Measurements from ENCODE around the gene ZNF324. TPM values are rescaled to one million over a fixed set of nuclear protein-coding genes. Genes with fewer than 3 reads are reported as not detected.

ZNF324 gene
- total RNA-seq, 1 donor = 20.6 TPM

- Histone ChIP-seq H3K27ac (ENCODE audit: low read depth, low read length) (peak overlapping the region; percentile 81), H3K4me1 (ENCODE audit: insufficient read depth, low read length) (peaks cover 14% of the 10 kb centered on the region)
- no peak for DNase-seq (ENCODE audit: insufficient read length, low spot score, missing footprints)
Measured at GRCh38 chr19:58520257-58520599, 53.3 kb downstream of the ZNF324 start.

GRCh38 chr19:58521651-58522050 lies 54.8 kb downstream of the ZNF324 start:
- H2AFZ ChIP-seq (ENCODE audit: low read length) = no peak overlapping the region
- no peaks in the 10 kb centered on the region for H3K27me3 ChIP-seq (ENCODE audit: insufficient read depth, low read length)
- H4K20me1 ChIP-seq (ENCODE audit: insufficient read depth, low read length) = peaks cover 9% of the 10 kb centered on the region
- H3K27ac ChIP-seq (ENCODE audit: low read depth, low read length) = no peak overlapping the region
- H3K4me2 ChIP-seq (ENCODE audit: insufficient read depth, low read length) = no peak overlapping the region
- H3K4me3 ChIP-seq (ENCODE audit: insufficient read depth, low read length) = no peak overlapping the region
- H3K4me1 ChIP-seq (ENCODE audit: insufficient read depth, low read length) = peaks cover 14% of the 10 kb centered on the region
- peak; percentile 42 for DNase-seq (ENCODE audit: insufficient read length, low spot score, missing footprints)
- TF ChIP-seq, protein P1, sequence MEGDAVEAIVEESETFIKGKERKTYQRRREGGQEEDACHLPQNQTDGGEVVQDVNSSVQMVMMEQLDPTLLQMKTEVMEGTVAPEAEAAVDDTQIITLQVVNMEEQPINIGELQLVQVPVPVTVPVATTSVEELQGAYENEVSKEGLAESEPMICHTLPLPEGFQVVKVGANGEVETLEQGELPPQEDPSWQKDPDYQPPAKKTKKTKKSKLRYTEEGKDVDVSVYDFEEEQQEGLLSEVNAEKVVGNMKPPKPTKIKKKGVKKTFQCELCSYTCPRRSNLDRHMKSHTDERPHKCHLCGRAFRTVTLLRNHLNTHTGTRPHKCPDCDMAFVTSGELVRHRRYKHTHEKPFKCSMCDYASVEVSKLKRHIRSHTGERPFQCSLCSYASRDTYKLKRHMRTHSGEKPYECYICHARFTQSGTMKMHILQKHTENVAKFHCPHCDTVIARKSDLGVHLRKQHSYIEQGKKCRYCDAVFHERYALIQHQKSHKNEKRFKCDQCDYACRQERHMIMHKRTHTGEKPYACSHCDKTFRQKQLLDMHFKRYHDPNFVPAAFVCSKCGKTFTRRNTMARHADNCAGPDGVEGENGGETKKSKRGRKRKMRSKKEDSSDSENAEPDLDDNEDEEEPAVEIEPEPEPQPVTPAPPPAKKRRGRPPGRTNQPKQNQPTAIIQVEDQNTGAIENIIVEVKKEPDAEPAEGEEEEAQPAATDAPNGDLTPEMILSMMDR (IDR thresholded peaks at IDR 0.05; ENCODE audit: extremely low read depth, low read depth, low read length) = no peak
- H3K9me3 ChIP-seq (ENCODE audit: low read depth, low read length) = no peaks in the 10 kb centered on the region
- H3K79me2 ChIP-seq (ENCODE audit: insufficient read depth, low read length) = peaks cover 22% of the 10 kb centered on the region
- H3K36me3 ChIP-seq (ENCODE audit: insufficient read depth, low read length) = peaks cover 4% of the 10 kb centered on the region

More at GRCh38 chr19:58520257-58520599, 53.3 kb downstream of the ZNF324 start:
- Histone ChIP-seq H4K20me1 (ENCODE audit: insufficient read depth, low read length) (peaks cover 14% of the 10 kb centered on the region), H3K4me3 (ENCODE audit: insufficient read depth, low read length) (peak overlapping the region; percentile 77), H3K36me3 (ENCODE audit: insufficient read depth, low read length) (peaks cover 4% of the 10 kb centered on the region), H3K4me2 (ENCODE audit: insufficient read depth, low read length) (peak overlapping the region; percentile 99), H3K27me3 (ENCODE audit: insufficient read depth, low read length) (no peaks in the 10 kb centered on the region), H3K79me2 (ENCODE audit: insufficient read depth, low read length) (peaks cover 37% of the 10 kb centered on the region), H3K9me3 (ENCODE audit: low read depth, low read length) (no peaks in the 10 kb centered on the region), H2AFZ (ENCODE audit: low read length) (peak overlapping the region; percentile 99)
- TF ChIP-seq, protein P1 (IDR thresholded peaks at IDR 0.05; ENCODE audit: extremely low read depth, low read depth, low read length) = no peak

- H3K36me3 ChIP-seq (ENCODE audit: insufficient read depth, low read length) = no peaks in the 10 kb centered on the region
- H4K20me1 ChIP-seq (ENCODE audit: insufficient read depth, low read length) = peaks cover 6% of the 10 kb centered on the region
- peaks cover 14% of the 10 kb centered on the region for H3K4me1 ChIP-seq (ENCODE audit: insufficient read depth, low read length)
- TF ChIP-seq, protein P1 (IDR thresholded peaks at IDR 0.05; ENCODE audit: extremely low read depth, low read depth, low read length) = no peak
- no peak overlapping the region for H3K4me2 ChIP-seq (ENCODE audit: insufficient read depth, low read length)
- DNase-seq (ENCODE audit: insufficient read length, low spot score, missing footprints) = peak; percentile 29
- peaks cover 12% of the 10 kb centered on the region for H3K79me2 ChIP-seq (ENCODE audit: insufficient read depth, low read length)
- no peak overlapping the region for H3K27ac ChIP-seq (ENCODE audit: low read depth, low read length)
- H2AFZ ChIP-seq (ENCODE audit: low read length) = no peak overlapping the region
- H3K9me3 ChIP-seq (ENCODE audit: low read depth, low read length) = no peaks in the 10 kb centered on the region
- no peak overlapping the region for H3K4me3 ChIP-seq (ENCODE audit: insufficient read depth, low read length)
- no peaks in the 10 kb centered on the region for H3K27me3 ChIP-seq (ENCODE audit: insufficient read depth, low read length)
Measured at GRCh38 chr19:58522709-58523108, 55.8 kb downstream of the ZNF324 start.

Small RNA genes lying within 50 kb of the gene (small RNA-seq; reads per million reads assigned to genes)
- gene RN7SL693P (not detected), gene RNU6-1337P (not detected)

Other genes starting within 250 kb of the ZNF324 start
- 22.1 and 32.9 TPM in 2 replicates for gene ZNF544, start 238.2 kb upstream of the ZNF324 start, total RNA-seq
- gene ZNF8, start 188.1 kb upstream of the ZNF324 start, total RNA-seq = 8.7 and 8.8 TPM in 2 replicates
- 23.9 and 29.3 TPM in 2 replicates for gene ERVK3-1, start 161.7 kb upstream of the ZNF324 start, total RNA-seq
- gene ZSCAN22, start 140.1 kb upstream of the ZNF324 start, total RNA-seq = 2.5 and 3.5 TPM in 2 replicates
- 1.1 and 1.5 TPM in 2 replicates for gene A1BG, start 113.6 kb upstream of the ZNF324 start, total RNA-seq
- gene ZNF497, start 104.3 kb upstream of the ZNF324 start, total RNA-seq = 1.2 and 1.4 TPM in 2 replicates
- gene ZNF837, start 86.0 kb upstream of the ZNF324 start, total RNA-seq = 4.4 and 4.7 TPM in 2 replicates
- gene RPS5, start 79.8 kb upstream of the ZNF324 start, total RNA-seq = 1,166 and 1,239 TPM in 2 replicates
- gene RNF225, start 71.4 kb upstream of the ZNF324 start, total RNA-seq = not detected in 2 replicates
- 20.6 and 25.7 TPM in 2 replicates for gene ZNF584, start 58.4 kb upstream of the ZNF324 start, total RNA-seq
- gene ZNF132, start 26.9 kb upstream of the ZNF324 start, total RNA-seq = 8.8 and 10.1 TPM in 2 replicates
- gene ZNF324B, start 15.5 kb upstream of the ZNF324 start, total RNA-seq = 10.5 and 11.8 TPM in 2 replicates
- gene ZNF446, start 9.3 kb downstream of the ZNF324 start, total RNA-seq = 14.1 and 18.1 TPM in 2 replicates
- gene SLC27A5, start 44.9 kb downstream of the ZNF324 start, total RNA-seq = 5.3 and 6.5 TPM in 2 replicates
- gene ZBTB45, start 52.7 kb downstream of the ZNF324 start, total RNA-seq = 6.9 and 8.5 TPM in 2 replicates
- 224 and 248 TPM in 2 replicates for gene TRIM28, start 77.0 kb downstream of the ZNF324 start, total RNA-seq
- gene CHMP2A, start 88.0 kb downstream of the ZNF324 start, total RNA-seq = 98.1 and 106 TPM in 2 replicates
- 54.6 and 56.6 TPM in 2 replicates for gene UBE2M, start 91.5 kb downstream of the ZNF324 start, total RNA-seq
- 22.7 and 23.9 TPM in 2 replicates for gene MZF1, start 106.3 kb downstream of the ZNF324 start, total RNA-seq

Measured in osteoblast (primary cell).